HG02763 (cell line): ENCODE measurements around the gene ACSS3.

Experiments
- ATAC-seq: cut with Tn5 transposase; IDR thresholded peaks from one replicate; pipeline ENCODE4 v1.9.1; 2021; ENCODE audit warnings: mild to moderate bottlenecking, moderate library complexity; ENCODE audit not compliant: unreplicated experiment

ACSS3 gene

DNA sequence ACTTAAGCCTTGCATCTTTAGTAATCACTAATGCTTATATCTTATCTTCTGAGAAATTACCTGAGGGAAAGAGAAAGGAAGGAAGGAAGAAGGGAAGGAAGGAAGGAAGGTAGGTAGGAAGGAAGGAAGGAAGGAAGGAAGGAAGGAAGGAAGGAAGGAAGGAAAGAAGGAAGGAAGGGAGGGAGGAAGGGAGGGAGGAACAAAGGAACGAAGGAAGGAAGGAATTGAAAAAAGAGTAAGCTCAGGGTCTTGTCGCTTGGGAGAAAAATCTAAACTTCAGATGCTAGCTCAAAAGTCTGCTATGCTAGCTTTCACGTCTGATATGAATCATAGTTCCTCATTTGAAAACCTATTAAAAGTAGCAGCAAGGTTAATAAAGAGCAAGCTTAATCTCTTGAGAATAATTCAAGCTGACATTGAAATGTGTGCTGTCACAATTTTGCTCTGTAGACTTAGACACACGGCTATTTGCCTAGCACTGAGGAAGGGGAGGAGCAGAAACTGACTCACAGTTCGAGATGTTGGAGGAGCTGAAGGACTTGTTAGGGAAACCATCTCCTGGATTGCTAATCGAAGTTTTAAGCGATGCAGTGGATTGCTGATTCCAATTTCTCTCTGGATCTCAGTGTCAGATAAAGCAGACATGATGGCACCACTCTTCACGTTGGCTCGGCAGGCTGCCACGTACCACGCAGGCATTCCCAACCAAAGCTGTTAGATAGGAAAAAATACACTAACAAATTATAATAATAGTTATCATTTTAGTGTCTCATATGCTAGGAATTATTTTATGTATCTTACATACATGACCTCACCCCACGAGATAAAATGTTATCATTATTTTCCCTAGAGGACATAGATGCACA, 216.7 kb downstream of the ACSS3 start:
- ATAC-seq = no peak

DNA sequence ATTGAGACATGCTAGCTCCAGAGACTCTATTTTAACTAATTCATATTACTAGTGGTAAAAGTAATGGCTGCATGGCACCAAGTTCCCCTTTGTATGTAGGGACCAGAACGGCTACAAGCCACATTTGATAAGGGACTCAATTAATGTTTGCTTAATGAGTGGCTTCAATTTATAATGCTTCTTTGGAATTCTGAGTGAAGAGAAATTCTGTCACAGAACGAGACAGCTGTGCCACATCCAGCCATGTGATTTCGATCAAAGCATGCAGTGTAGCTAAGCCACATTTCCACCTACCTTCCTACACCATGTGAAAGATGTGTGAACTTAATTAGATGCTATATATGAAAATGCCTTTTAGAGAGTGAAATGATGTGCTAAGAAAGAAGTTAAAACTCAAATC, 217.4 kb downstream of the ACSS3 start:
- no peak for ATAC-seq

DNA sequence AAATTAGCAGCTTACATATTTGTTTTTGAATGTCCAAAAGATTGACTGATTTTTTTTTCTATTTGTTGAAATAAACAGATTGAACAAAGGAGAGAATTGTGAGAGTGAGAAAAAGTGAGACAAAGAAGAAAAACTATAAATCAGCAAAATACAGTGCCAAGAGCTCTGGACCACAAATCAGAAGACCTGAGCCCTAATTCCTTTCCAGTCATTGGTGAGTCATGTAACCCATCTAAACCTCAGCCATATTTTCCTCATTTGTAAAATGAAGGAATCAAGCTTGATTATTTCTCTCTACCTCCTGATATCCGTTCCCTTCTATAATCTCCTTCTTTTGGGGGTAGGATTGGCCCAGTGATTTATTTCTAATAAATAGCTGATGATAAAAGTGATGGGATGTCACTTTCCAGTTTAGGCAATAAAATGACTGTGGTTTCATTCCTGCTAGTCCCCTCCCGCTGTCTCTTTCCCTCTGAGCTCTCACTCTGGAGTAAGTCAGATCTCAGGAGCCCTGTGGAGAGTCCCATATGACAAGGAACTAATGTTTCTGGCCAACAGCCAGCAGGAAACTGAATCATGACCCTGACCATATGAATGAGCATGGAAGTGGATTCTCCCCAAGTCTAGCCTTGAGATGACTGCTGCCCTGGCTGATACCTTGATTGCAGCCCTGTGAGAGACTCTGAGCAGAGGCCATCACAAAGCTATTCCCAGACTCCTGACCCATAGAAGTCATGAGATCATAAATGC, 218.9 kb downstream of the ACSS3 start:
- ATAC-seq = no peak

GRCh38 chr12:81297601-81298000, 219.7 kb downstream of the ACSS3 start:
- no peak for ATAC-seq

DNA sequence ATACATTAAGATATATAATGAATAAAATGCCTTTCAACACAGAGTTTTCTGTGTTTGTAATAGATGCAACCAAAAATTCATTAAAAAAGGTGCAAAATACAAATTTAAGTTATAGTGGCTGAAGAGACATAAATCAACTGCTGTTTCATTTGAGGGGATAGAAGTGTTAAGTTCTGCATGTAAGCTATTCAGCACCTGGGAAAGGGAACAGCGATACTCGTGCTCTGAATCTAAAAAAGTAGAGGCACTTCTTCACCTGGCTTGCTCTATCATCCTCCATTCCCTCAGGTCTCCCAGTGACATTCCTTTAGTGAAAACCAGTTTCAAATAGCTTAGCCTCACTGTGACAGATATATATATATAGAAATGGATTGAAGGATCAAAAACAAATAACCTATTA, 222.6 kb downstream of the ACSS3 start:
- ATAC-seq = no peak

GRCh38 chr12:81303935-81304334, 226.1 kb downstream of the ACSS3 start:
- no peak for ATAC-seq
